ENCODE results near the gene LSP1. TPM values are rescaled to one million over a fixed set of nuclear protein-coding genes. Genes with fewer than 3 reads are reported as not detected.

The LSP1 gene
- total and polyA plus RNA-seq, 2 of the 13 experiments (the other 11 are each of a cell fraction or from before 2014, with no cell fraction given): 0.59 to 1.00 TPM

DNA sequence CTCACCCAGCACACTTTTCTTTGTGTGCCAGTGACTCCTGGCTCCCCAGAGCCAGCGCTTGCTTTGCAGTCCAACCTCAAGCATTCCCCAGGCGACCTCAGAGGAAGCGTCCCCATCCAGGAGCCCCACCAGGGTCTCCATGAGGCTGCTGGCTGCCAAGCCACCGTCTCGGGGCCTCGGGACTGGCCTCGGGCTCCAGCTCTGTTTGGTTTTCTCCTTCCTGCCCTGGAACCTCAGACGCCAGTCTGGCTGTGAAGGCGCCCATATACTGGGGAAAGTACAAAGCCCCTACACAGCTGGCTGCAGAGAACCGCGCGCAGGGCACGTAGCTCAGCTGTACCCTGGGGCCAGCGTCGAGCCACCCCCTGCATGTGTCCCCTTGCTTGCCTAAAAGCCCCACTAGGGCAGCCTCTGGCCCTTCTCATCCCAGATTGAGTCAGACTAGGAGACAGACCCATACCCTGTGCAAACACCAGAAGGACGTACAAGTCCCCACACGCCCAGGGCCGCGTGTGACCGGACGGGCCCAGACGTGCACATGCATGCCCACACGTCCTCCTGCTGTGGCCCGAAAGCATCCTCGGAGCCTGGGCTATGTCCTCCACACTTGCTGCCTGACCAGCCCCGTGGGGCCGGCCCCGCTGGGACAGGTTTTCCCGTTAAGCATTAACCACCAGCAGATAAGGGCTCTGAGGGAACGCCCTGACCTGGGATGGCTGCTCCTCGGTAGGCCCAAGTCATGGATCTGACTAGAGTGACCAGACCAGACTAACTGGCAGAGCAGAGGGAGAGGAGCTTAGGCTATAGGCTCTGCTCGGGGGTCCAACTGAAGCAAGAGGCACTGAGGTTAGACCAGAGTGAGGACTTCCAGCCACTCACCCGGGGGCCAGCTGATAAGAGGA lies 22.3 kb upstream of the LSP1 start:
- intact Hi-C loops (cut with micrococcal nuclease; ENCODE audit: unreplicated experiment) (loop anchor here (2.0 to 5.0 kb wide), 2 partner anchors 123 to 178 kb away; no protein-coding TSS in a partner anchor), in situ Hi-C loops (cut with HindIII; ENCODE audit: extremely low pct_ligation_motif_present, low pct_unique_long_range_greater_than_20kb) (loop anchor here (5.0 kb wide), 2 partner anchors 133 to 173 kb away; partner anchors contain the start of gene KRTAP5-6)
- Histone ChIP-seq H4K20me1 (ENCODE audit: insufficient read depth, low read length) (no peaks in the 10 kb centered on the region), H3K4me2 (ENCODE audit: low read depth, low read length) (peak overlapping the region; percentile 65), H2AFZ (ENCODE audit: low read length) (no peak overlapping the region), H3K27ac (ENCODE audit: extremely low read length, insufficient read depth, low read length) (peak overlapping the region; percentile 64), H3K4me3 (replicated peaks in 1 of 3; ENCODE audit: insufficient read depth in 1 of 3, low read depth in 2 of 3, low read length in 3 of 3) (peak overlapping the region in 1 of 3 experiments; percentile 19; a peak in 1 of 6 replicates), H3K4me1 (ENCODE audit: insufficient read depth, low read length) (peaks cover 92% of the 10 kb centered on the region), H3K9me3 (ENCODE audit: low read length) (no peaks in the 10 kb centered on the region), H3K79me2 (ENCODE audit: insufficient read depth, low read length) (no peaks in the 10 kb centered on the region), H3K9ac (ENCODE audit: insufficient read depth, low read depth, low read length) (peak overlapping the region; percentile 27; the same call in 1 of the 2 replicates), H3K27me3 (ENCODE audit: control insufficient read depth in 1 of 2, insufficient read depth in 2 of 2, low read length in 2 of 2) (peaks cover 0 to 6% of the 10 kb centered on the region in 2 experiments; a peak in 2 of 5 replicates), H3K36me3 (replicated peaks in 1 of 2; ENCODE audit: control insufficient read depth in 1 of 2, insufficient read depth in 2 of 2, low read length in 2 of 2) (no peaks in the 10 kb centered on the region)
- CTCF ChIA-PET (ENCODE audit: low intra/inter-chr PET ratio, low total read pairs): interaction anchor here (1.2 to 4.2 kb wide), 3 partner anchors 137 to 188 kb away, joined by 3 to 44 read pairs (median 37); no protein-coding TSS in a partner anchor
- 4% methylated on average over 9 of the region's 33 CpGs for WGBS (ENCODE audit: low lambda C conversion rate)
- ATAC-seq: peak; percentile 79
- peak; percentile 74 for DNase-seq (ENCODE audit: low spot score)
- FAIRE-seq: peak; percentile 95
- POLR2A ChIA-PET: interaction anchor here (0.8 to 5.1 kb wide), 5 partner anchors 68 to 178 kb away, joined by 3 to 25 read pairs (median 3); no protein-coding TSS in a partner anchor
- no TSS peak for BruUV-seq (replicated peaks)
- TF ChIP-seq SYNCRIP (IDR thresholded peaks at IDR 0.05; ENCODE audit: insufficient read depth, low read depth, low read length): no peak
- TF ChIP-seq CBX5 (CRISPR knock-in tag; IDR thresholded peaks at IDR 0.05; ENCODE audit: borderline replicate concordance): peak; percentile 81; the same call in 1 of the 2 replicates
- peak; percentile 20; the same call in 1 of the 2 replicates for TF ChIP-seq TGIF2 (CRISPR knock-in tag; IDR thresholded peaks at IDR 0.05)
- TF ChIP-seq ZNF10 (CRISPR knock-in tag; IDR thresholded peaks at IDR 0.05; ENCODE audit: borderline replicate concordance, low read depth): no peak
- no peak for TF ChIP-seq ATM (IDR thresholded peaks at IDR 0.05; ENCODE audit: borderline replicate concordance)
- no peak; the same call in 1 of the 2 replicates for TF ChIP-seq NFYC (CRISPR knock-in tag; IDR thresholded peaks at IDR 0.05)
- peak; percentile 17; the same call in 1 of the 2 replicates for TF ChIP-seq ZNF317 (CRISPR knock-in tag; IDR thresholded peaks at IDR 0.05)
- peak; percentile 27; the same call in 1 of the 2 replicates for TF ChIP-seq IRX3 (CRISPR knock-in tag; IDR thresholded peaks at IDR 0.05; ENCODE audit: borderline replicate concordance, low read depth)
- TF ChIP-seq, protein P1, sequence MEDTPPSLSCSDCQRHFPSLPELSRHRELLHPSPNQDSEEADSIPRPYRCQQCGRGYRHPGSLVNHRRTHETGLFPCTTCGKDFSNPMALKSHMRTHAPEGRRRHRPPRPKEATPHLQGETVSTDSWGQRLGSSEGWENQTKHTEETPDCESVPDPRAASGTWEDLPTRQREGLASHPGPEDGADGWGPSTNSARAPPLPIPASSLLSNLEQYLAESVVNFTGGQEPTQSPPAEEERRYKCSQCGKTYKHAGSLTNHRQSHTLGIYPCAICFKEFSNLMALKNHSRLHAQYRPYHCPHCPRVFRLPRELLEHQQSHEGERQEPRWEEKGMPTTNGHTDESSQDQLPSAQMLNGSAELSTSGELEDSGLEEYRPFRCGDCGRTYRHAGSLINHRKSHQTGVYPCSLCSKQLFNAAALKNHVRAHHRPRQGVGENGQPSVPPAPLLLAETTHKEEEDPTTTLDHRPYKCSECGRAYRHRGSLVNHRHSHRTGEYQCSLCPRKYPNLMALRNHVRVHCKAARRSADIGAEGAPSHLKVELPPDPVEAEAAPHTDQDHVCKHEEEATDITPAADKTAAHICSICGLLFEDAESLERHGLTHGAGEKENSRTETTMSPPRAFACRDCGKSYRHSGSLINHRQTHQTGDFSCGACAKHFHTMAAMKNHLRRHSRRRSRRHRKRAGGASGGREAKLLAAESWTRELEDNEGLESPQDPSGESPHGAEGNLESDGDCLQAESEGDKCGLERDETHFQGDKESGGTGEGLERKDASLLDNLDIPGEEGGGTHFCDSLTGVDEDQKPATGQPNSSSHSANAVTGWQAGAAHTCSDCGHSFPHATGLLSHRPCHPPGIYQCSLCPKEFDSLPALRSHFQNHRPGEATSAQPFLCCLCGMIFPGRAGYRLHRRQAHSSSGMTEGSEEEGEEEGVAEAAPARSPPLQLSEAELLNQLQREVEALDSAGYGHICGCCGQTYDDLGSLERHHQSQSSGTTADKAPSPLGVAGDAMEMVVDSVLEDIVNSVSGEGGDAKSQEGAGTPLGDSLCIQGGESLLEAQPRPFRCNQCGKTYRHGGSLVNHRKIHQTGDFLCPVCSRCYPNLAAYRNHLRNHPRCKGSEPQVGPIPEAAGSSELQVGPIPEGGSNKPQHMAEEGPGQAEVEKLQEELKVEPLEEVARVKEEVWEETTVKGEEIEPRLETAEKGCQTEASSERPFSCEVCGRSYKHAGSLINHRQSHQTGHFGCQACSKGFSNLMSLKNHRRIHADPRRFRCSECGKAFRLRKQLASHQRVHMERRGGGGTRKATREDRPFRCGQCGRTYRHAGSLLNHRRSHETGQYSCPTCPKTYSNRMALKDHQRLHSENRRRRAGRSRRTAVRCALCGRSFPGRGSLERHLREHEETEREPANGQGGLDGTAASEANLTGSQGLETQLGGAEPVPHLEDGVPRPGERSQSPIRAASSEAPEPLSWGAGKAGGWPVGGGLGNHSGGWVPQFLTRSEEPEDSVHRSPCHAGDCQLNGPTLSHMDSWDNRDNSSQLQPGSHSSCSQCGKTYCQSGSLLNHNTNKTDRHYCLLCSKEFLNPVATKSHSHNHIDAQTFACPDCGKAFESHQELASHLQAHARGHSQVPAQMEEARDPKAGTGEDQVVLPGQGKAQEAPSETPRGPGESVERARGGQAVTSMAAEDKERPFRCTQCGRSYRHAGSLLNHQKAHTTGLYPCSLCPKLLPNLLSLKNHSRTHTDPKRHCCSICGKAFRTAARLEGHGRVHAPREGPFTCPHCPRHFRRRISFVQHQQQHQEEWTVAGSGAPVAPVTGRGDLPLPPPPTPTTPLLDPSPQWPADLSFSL (CRISPR knock-in tag; IDR thresholded peaks at IDR 0.05): peak; percentile 22; the same call in 1 of the 2 replicates
- TF ChIP-seq ERF (CRISPR knock-in tag; IDR thresholded peaks at IDR 0.05): peak; percentile 94
- no peak for TF ChIP-seq SNAI1 (CRISPR knock-in tag; IDR thresholded peaks at IDR 0.05; ENCODE audit: borderline replicate concordance)
- TF ChIP-seq ESRRA (CRISPR knock-in tag; IDR thresholded peaks at IDR 0.05; ENCODE audit: low read depth): peak; percentile 38; the same call in 1 of the 2 replicates
- TF ChIP-seq HOXA3 (CRISPR knock-in tag; IDR thresholded peaks at IDR 0.05): peak; percentile 73; the same call in 1 of the 2 replicates
- no peak for TF ChIP-seq EZH2 (conservative IDR thresholded peaks at IDR 0.05; ENCODE audit: low read depth, low read length)
- TF ChIP-seq KLF16 (CRISPR knock-in tag; IDR thresholded peaks at IDR 0.05): peak in 1 of 2 experiments; percentile 25; a peak in 1 of 4 replicates
- peak; percentile 53 for TF ChIP-seq NCOA2 (CRISPR knock-in tag; IDR thresholded peaks at IDR 0.05)
- TF ChIP-seq KLF9 (CRISPR knock-in tag; IDR thresholded peaks at IDR 0.05; ENCODE audit: low read depth): no peak; the same call in 1 of the 2 replicates
- peak; percentile 49 for TF ChIP-seq GATAD1 (CRISPR knock-in tag; IDR thresholded peaks at IDR 0.05)

Measured in HepG2 (cell line).